ENCODE data around the gene REL. TPM values are rescaled to one million over a fixed set of nuclear protein-coding genes. Genes with fewer than 3 reads are reported as not detected.

Gene REL
- total RNA-seq, 1 experiment from 2014 or later, result 6.2 TPM

DNA sequence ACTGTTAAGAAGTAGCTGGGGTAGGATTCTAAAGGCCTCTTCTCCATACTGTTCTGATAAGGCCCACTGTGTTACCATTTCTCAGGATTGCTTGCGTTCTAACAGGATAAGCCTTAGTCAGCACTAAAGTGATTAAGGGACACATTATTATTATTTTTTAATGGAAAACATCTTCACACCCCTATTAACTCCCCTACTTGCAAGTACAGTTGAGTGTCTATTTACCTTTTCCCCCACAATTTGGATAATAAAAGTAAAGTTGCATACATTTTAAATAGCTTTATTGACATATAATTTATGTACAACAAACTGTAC is 9.0 kb downstream of the REL start:
- H4K5ac ChIP-seq (ENCODE audit: insufficient read length, low read depth, low read length), result no peak overlapping the region
- no peak overlapping the region for H3K56ac ChIP-seq (ENCODE audit: insufficient read length, low read depth, low read length)
- H2BK120ac ChIP-seq (ENCODE audit: low read depth, low read length, poor library complexity, severe bottlenecking), result no peak overlapping the region
- no peak overlapping the region for H3T11ph ChIP-seq (ENCODE audit: low read length)
- H3K4me3 Mint-ChIP-seq, result no peak overlapping the region
- H3K9ac ChIP-seq (ENCODE audit: extremely low read depth, insufficient read length, low read length), result no peak overlapping the region
- DNase-seq, result no peak
- no peaks in the 10 kb centered on the region for H4K20me1 ChIP-seq (ENCODE audit: control insufficient read depth, insufficient read depth, insufficient read length)
- no peak overlapping the region for H3K27ac ChIP-seq (ENCODE audit: insufficient read length, low read depth, low read length)
- no peaks in the 10 kb centered on the region for H3K79me2 ChIP-seq (ENCODE audit: insufficient read depth, low read length)
- no peaks in the 10 kb centered on the region for H3K23me2 ChIP-seq (ENCODE audit: insufficient read length, low read depth, low read length, poor library complexity, severe bottlenecking)
- no peak overlapping the region for H3K27ac Mint-ChIP-seq
- no peak overlapping the region for H3K4ac ChIP-seq (ENCODE audit: low read depth, low read length)
- no peak overlapping the region for H3K18ac ChIP-seq (ENCODE audit: insufficient read length, low read depth, low read length)
- no peak overlapping the region for H3K4me2 ChIP-seq (ENCODE audit: insufficient read depth, insufficient read length, low read length)
- peaks cover 3 to 4% of the 10 kb centered on the region in 2 experiments; a peak in 2 of 4 replicates for H3K4me1 Mint-ChIP-seq
- no peak overlapping the region for H2BK12ac ChIP-seq (ENCODE audit: insufficient read length, low read depth, low read length)
- H4K8ac ChIP-seq (replicated peaks; ENCODE audit: insufficient read length, low read depth, low read length), result no peak overlapping the region
- no peak overlapping the region for H4K91ac ChIP-seq (ENCODE audit: insufficient read length, low read depth, low read length)
- WGBS (ENCODE audit: extremely low coverage, insufficient read length, low lambda C conversion rate), result no CpG with 5 or more reads among the region's 1 CpG
- no peaks in the 10 kb centered on the region for H3K9me3 Mint-ChIP-seq
- no peaks in the 10 kb centered on the region for H3K27me3 ChIP-seq (ENCODE audit: insufficient read depth, low read length)
- no peak overlapping the region for H2BK20ac ChIP-seq (ENCODE audit: low read depth, low read length, poor library complexity, severe bottlenecking)
- no peaks in the 10 kb centered on the region for H3K79me1 ChIP-seq (ENCODE audit: insufficient read depth, low read depth, low read length, poor library complexity, severe bottlenecking)
- TF ChIP-seq, protein P1, sequence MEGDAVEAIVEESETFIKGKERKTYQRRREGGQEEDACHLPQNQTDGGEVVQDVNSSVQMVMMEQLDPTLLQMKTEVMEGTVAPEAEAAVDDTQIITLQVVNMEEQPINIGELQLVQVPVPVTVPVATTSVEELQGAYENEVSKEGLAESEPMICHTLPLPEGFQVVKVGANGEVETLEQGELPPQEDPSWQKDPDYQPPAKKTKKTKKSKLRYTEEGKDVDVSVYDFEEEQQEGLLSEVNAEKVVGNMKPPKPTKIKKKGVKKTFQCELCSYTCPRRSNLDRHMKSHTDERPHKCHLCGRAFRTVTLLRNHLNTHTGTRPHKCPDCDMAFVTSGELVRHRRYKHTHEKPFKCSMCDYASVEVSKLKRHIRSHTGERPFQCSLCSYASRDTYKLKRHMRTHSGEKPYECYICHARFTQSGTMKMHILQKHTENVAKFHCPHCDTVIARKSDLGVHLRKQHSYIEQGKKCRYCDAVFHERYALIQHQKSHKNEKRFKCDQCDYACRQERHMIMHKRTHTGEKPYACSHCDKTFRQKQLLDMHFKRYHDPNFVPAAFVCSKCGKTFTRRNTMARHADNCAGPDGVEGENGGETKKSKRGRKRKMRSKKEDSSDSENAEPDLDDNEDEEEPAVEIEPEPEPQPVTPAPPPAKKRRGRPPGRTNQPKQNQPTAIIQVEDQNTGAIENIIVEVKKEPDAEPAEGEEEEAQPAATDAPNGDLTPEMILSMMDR (conservative IDR thresholded peaks at IDR 0.05), result no peak
- H3K14ac ChIP-seq (ENCODE audit: insufficient read depth, low read length), result no peak overlapping the region
- no peak overlapping the region for H3K23ac ChIP-seq (ENCODE audit: insufficient read length, low read depth, low read length)
- H2AK5ac ChIP-seq (ENCODE audit: insufficient read length, low read length), result no peak overlapping the region
- no peak overlapping the region for H2BK15ac ChIP-seq (ENCODE audit: low read depth, low read length)
- H3K36me3 Mint-ChIP-seq (ENCODE audit: insufficient read depth in 1 of 3, low read depth in 3 of 3), result peaks cover 0 to 7% (median 4%) of the 10 kb centered on the region in 3 experiments; a peak in 4 of 7 replicates
- H3K4me1 ChIP-seq (ENCODE audit: insufficient read depth, low read length), result no peaks in the 10 kb centered on the region
- H2BK5ac ChIP-seq (ENCODE audit: insufficient read length, low read length), result no peak overlapping the region
- no peak overlapping the region for H2AFZ ChIP-seq (ENCODE audit: low read length)
- no peaks in the 10 kb centered on the region for H3K9me3 ChIP-seq (ENCODE audit: control insufficient read depth, low read depth, low read length)
- no peaks in the 10 kb centered on the region; the same call in 1 of the 2 replicates for H3K27me3 Mint-ChIP-seq (ENCODE audit: low read depth)
